Naive thymus-derived CD4-positive, alpha-beta T cell (primary cell): ENCODE data around the gene UQCC3. TPM values are rescaled to one million over a fixed set of nuclear protein-coding genes. Genes with fewer than 3 reads are reported as not detected.

Experiments
- ATAC-seq: fragments of 150-1000 bp; cut with Tn5 transposase; 2 replicates; pipeline ENCODE4 v1.10.0; 2021; ENCODE audit warnings: mild to moderate bottlenecking, moderate library complexity
- CTCF ChIA-PET: fragments of 350-600 bp; sonication (Branson Sonifier 250); formaldehyde crosslinking; loops from one replicate; lab custom pipeline; 2021; ENCODE audit warnings: antibody characterized with exemption; lab: Charles Lee
- POLR2A ChIA-PET: fragments of 350-600 bp; sonication (Branson Sonifier 250); formaldehyde crosslinking; loops from one replicate; lab custom pipeline; 2021; ENCODE audit warnings: antibody characterized with exemption, inconsistent platforms; lab: Charles Lee
- DNase-seq, 9 donors: peaks; one replicate each; pipeline versions ENCODE4 v3.0.0 to v3.0.0-alpha.2; 2020 to 2022; ENCODE audit warnings: mixed read lengths in 1 of 9
- H3K27ac ChIP-seq: one replicate; pipeline ENCODE4 v1.7.0; 2013; ENCODE audit warnings: mild to moderate bottlenecking, low read depth, low read length, moderate library complexity
- H3K27me3 ChIP-seq, 2 donors: one replicate each; pipeline ENCODE4 v1.7.0; 2013; ENCODE audit warnings: low read length in 2 of 2, mild to moderate bottlenecking in 2 of 2, moderate library complexity in 2 of 2; ENCODE audit not compliant: control insufficient read depth in 2 of 2, insufficient read depth in 2 of 2
- H3K36me3 ChIP-seq, 3 experiments: 1 replicate in 2 of 3; 2 replicates in 1 of 3; pipeline ENCODE4 v1.7.0; 2013; ENCODE audit warnings: low read length in 3 of 3, mild to moderate bottlenecking in 3 of 3, moderate library complexity in 1 of 3; ENCODE audit not compliant: insufficient read depth in 3 of 3, control insufficient read depth in 2 of 3
- H3K4me1 ChIP-seq, 2 donors: one replicate each; pipeline ENCODE4 v1.7.0; 2013; ENCODE audit warnings: low read length in 2 of 2, mild to moderate bottlenecking in 2 of 2, moderate library complexity in 1 of 2; ENCODE audit not compliant: control insufficient read depth in 2 of 2, insufficient read depth in 2 of 2
- H3K4me3 ChIP-seq: 2 replicates; pipeline ENCODE4 v1.7.0; 2013; ENCODE audit warnings: mild to moderate bottlenecking, low read length
- H3K9me3 ChIP-seq, 3 experiments: 1 replicate in 2 of 3; 2 replicates in 1 of 3; pipeline ENCODE4 v1.7.0; 2013; ENCODE audit warnings: low read length in 3 of 3; ENCODE audit not compliant: control insufficient read depth in 2 of 3
- H3K27ac Mint-ChIP-seq, 9 donors: one replicate each; pipeline ENCODE4 v1.8.0; 2020 to 2022; ENCODE audit warnings: mixed read lengths in 9 of 9, mild to moderate bottlenecking in 8 of 9, moderate library complexity in 5 of 9, inconsistent platforms in 2 of 9
- H3K27me3 Mint-ChIP-seq, 5 donors: one replicate each; pipeline ENCODE4 v1.8.0; 2021 to 2022; ENCODE audit warnings: mixed read lengths in 5 of 5, mild to moderate bottlenecking in 1 of 5
- H3K36me3 Mint-ChIP-seq, 5 donors: one replicate each; pipeline ENCODE4 v1.8.0; 2020 to 2022; ENCODE audit warnings: mixed read lengths in 5 of 5, mild to moderate bottlenecking in 3 of 5, inconsistent platforms in 1 of 5
- H3K4me1 Mint-ChIP-seq, 7 donors: one replicate each; pipeline ENCODE4 v1.8.0; 2020 to 2022; ENCODE audit warnings: mixed read lengths in 7 of 7, mild to moderate bottlenecking in 3 of 7, inconsistent platforms in 1 of 7
- H3K4me3 Mint-ChIP-seq, 10 donors: one replicate each; pipeline ENCODE4 v1.8.0; 2020 to 2022; ENCODE audit warnings: mild to moderate bottlenecking in 10 of 10, mixed read lengths in 10 of 10, moderate library complexity in 6 of 10, inconsistent platforms in 2 of 10
- H3K9me3 Mint-ChIP-seq, 11 donors: one replicate each; pipeline ENCODE4 v1.8.0; 2020 to 2022; ENCODE audit warnings: mixed read lengths in 11 of 11, mild to moderate bottlenecking in 4 of 11, inconsistent platforms in 1 of 11, moderate library complexity in 1 of 11
- intact Hi-C, 2 donors: fragments of 100-400 bp; cut with micrococcal nuclease; formaldehyde crosslinking; loops; one replicate each; pipeline ENCODE4 v1.15.1; 2023
- polyA plus RNA-seq, 2 donors: library from polyadenylated mRNA; unstranded; fragments of 300-500 nt; fragmentation: Illumina TruSeq; gene quantifications; one replicate each; pipeline ENCODE4 v1.2.3, GENCODE V29; 2021
- total RNA-seq, 6 experiments: library from RNA in 5 of 6; stranded (reverse) in 5 of 6; gene quantifications; 1 replicate in 5 of 6; 2 replicates in 1 of 6; pipeline ENCODE4 v1.2.3 and lab custom pipeline; 2021 to 2026

UQCC3 gene
- total and polyA plus RNA-seq, 7 experiments from 2014 or later, result 2.2 to 11.1 (median 7.9) TPM

GRCh38 chr11:62645671-62645945 lies 25.9 kb upstream of the UQCC3 start:
- H3K4me3 Mint-ChIP-seq, result peak overlapping the region; percentile 94 to 99 (median 98)
- peaks cover 10 to 46% (median 40%) of the 10 kb centered on the region in 7 donors for H3K4me1 Mint-ChIP-seq
- peaks cover 6 to 30% of the 10 kb centered on the region in 2 donors for H3K4me1 ChIP-seq
- H3K9me3 ChIP-seq, result no peaks in the 10 kb centered on the region
- H3K27ac ChIP-seq, result peak overlapping the region; percentile 97
- H3K27me3 ChIP-seq, result no peaks in the 10 kb centered on the region
- H3K9me3 Mint-ChIP-seq, result peaks cover 0 to 2% (median 0%) of the 10 kb centered on the region in 11 donors
- peak overlapping the region; percentile 84 for H3K4me3 ChIP-seq
- H3K27me3 Mint-ChIP-seq, result no peaks in the 10 kb centered on the region
- DNase-seq, result peak in 1 of 9 donors; percentile 23
- H3K27ac Mint-ChIP-seq, result peak overlapping the region; percentile 92 to 98 (median 96)
- ChIA-PET CTCF (interaction anchor here (0.7 to 0.8 kb wide), 3 partner anchors 19 to 211 kb away, joined by 3 read pairs; partner anchors contain the start of genes C11orf98 and CSKMT), POLR2A (interaction anchor here (0.6 to 21.6 kb wide), 21 partner anchors 9 to 1622 kb away, joined by 3 to 332 read pairs (median 7); partner anchors contain the start of genes B3GAT3, BSCL2, C11orf98 and CSKMT)
- intact Hi-C loops, result loop anchor here in 1 of 2 donors (1.0 kb wide), 1 partner anchor 8 kb away; the partner anchor contains the start of gene INTS5
- H3K36me3 ChIP-seq, result peaks cover 0 to 37% (median 4%) of the 10 kb centered on the region in 3 experiments
- peaks cover 0 to 23% (median 4%) of the 10 kb centered on the region in 5 donors for H3K36me3 Mint-ChIP-seq
- no peak for ATAC-seq

DNA sequence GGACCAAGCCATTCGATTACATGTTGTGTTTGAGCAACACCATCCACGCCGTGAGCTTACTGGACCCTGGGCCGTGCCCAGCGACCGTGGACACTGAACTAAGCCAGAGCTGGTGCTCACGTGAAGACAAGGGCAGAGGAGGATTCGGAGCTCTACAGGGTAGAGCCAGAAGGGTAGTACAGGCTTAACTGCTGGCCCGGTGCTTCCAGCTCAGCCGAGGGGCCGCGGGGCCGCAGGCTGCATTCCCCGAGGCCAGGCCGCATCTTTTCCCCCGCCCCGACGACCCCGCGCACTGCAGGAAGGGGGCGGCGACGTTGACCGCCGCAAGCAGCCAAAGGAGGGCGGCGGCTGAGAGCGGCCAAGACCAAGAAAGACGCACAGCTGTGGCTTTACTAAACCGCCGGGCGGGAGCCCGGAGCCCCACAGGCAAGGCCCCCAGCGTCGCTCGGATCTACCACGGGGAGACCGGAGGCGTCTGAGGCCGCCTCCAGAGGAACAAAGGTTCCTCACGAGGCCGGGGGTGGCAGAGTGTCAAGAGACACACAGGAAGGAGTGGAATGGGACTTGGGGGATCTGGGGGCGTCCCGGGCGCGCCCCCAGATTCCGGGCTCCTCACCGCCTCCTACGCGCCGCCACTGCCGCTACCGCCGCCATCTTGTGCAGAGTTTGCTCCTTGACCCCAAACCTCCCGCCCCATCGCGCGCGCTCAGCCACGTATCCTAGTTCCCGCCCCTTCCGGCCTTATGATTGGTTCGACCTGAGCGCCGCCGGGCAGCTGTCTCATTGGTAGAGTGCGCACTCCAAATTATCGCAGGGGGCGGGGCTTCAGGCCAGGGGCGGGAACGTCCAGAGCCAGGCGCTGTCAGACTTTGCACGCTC lies 25.3 kb upstream of the UQCC3 start, which contains the start of gene GANAB:
TSS of gene GANAB (minus strand) at position 668 of the 879 bp plus-strand sequence. CDS start at position 654, 14 bp downstream.
- POLR2A ChIA-PET, result interaction anchor here (0.6 to 21.6 kb wide), 27 partner anchors 9 to 1621 kb away, joined by 3 to 332 read pairs (median 5); partner anchors contain the start of genes B3GAT3, BSCL2, C11orf98 and CSKMT
- Mint-ChIP-seq H3K4me1 (peaks cover 6 to 44% (median 37%) of the 10 kb centered on the region in 7 donors), H3K4me3 (peak within 1 kb of the TSS; percentile 94 to 99 (median 98)), H3K36me3 (peaks cover 0 to 21% (median 0%) of the 10 kb centered on the region in 5 donors), H3K9me3 (no peaks in the 10 kb centered on the region), H3K27me3 (no peaks in the 10 kb centered on the region), H3K27ac (peak within 1 kb of the TSS; percentile 92 to 98 (median 96))
- H3K4me3 ChIP-seq, result peak within 1 kb of the TSS; percentile 84
- CTCF ChIA-PET, result interaction anchor here (0.7 to 1.0 kb wide), 3 partner anchors 9 to 23 kb away, joined by 3 to 4 read pairs (median 3); partner anchors contain the start of genes C11orf98 and CSKMT
- peak; percentile 99 for ATAC-seq
- peak within 1 kb of the TSS; percentile 97 for H3K27ac ChIP-seq
- H3K9me3 ChIP-seq, result no peaks in the 10 kb centered on the region
- H3K36me3 ChIP-seq, result peaks cover 0 to 37% (median 4%) of the 10 kb centered on the region in 3 experiments
- intact Hi-C loops, result loop anchor here (1.0 to 2.0 kb wide), 12 partner anchors 7 to 81 kb away; partner anchors contain the start of genes C11orf98 (in 2 of the 2), CSKMT (in 2 of the 2), EML3 (in 2 of the 2) and HNRNPUL2 (in 2 of the 2)
- H3K27me3 ChIP-seq, result no peaks in the 10 kb centered on the region
- H3K4me1 ChIP-seq, result peaks cover 6 to 25% of the 10 kb centered on the region in 2 donors
- peak; percentile 89 to 99 (median 97) for DNase-seq

DNA sequence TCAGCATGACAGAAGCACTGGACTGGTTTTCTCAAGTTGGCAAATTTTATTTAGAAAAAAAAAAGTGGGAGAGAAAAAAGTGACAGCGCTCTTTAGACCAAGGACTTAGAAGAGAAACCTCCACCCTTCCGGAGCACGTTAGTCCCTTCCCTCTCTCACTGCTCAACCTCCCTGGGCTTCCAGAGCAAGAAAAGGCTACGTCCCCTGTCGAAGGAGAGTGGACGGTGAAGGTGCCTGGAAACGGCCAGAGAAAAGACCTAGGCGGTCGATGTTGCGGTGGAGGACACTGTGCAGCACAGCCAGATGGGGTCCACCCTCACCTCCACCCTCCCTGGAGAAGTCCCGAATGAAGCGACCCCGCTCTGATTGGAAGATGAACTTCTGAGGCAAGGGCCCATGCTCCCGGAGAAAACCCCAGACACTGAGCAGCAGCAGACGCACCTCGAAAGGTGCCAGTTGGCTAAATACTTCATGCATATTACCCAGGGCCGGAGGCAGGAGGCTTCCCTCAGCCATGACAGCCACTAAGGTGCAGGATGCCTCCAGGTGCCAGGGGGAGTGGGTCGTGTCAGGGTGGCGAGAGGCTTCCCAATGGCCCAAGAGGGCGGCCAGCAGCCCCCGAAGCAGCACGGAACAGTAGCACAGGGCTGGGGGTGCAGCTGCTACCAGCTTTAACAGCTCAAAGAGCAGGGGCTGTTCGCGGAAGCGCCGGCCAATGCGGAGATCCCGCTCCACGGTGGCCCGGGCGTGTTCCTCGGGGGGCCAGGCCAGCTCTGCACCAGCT lies 24.5 kb upstream of the UQCC3 start:
- DNase-seq (no peak), ATAC-seq (no peak)
- Mint-ChIP-seq H3K4me1 (peaks cover 6 to 44% (median 36%) of the 10 kb centered on the region in 7 donors), H3K4me3 (peak overlapping the region; percentile 94 to 99 (median 98)), H3K9me3 (no peaks in the 10 kb centered on the region), H3K27me3 (no peaks in the 10 kb centered on the region), H3K36me3 (peaks cover 0 to 21% (median 0%) of the 10 kb centered on the region in 5 donors), H3K27ac (peak overlapping the region; percentile 92 to 98 (median 96))
- Histone ChIP-seq H3K4me3 (peak overlapping the region; percentile 84), H3K4me1 (peaks cover 13 to 28% of the 10 kb centered on the region in 2 donors), H3K27me3 (no peaks in the 10 kb centered on the region), H3K9me3 (no peaks in the 10 kb centered on the region), H3K27ac (peak overlapping the region; percentile 97), H3K36me3 (peaks cover 0 to 37% (median 4%) of the 10 kb centered on the region in 3 experiments)
- ChIA-PET CTCF (interaction anchor here (1.0 to 2.2 kb wide), 3 partner anchors 8 to 34 kb away, joined by 4 to 6 read pairs (median 5); partner anchors contain the start of genes EML3 and ROM1), POLR2A (interaction anchor here (0.6 to 21.6 kb wide), 22 partner anchors 8 to 209 kb away, joined by 3 to 332 read pairs (median 6); partner anchors contain the start of genes B3GAT3, BSCL2, C11orf98 and CSKMT)
- intact Hi-C loops, result loop anchor here (1.0 to 2.0 kb wide), 11 partner anchors 18 to 80 kb away; partner anchors contain the start of genes C11orf98 (in 2 of the 2), CSKMT (in 2 of the 2), EML3 (in 2 of the 2) and HNRNPUL2 (in 2 of the 2)

GRCh38 chr11:62647609-62648005 lies 23.9 kb upstream of the UQCC3 start:
- H3K27me3 Mint-ChIP-seq, result no peaks in the 10 kb centered on the region

DNA sequence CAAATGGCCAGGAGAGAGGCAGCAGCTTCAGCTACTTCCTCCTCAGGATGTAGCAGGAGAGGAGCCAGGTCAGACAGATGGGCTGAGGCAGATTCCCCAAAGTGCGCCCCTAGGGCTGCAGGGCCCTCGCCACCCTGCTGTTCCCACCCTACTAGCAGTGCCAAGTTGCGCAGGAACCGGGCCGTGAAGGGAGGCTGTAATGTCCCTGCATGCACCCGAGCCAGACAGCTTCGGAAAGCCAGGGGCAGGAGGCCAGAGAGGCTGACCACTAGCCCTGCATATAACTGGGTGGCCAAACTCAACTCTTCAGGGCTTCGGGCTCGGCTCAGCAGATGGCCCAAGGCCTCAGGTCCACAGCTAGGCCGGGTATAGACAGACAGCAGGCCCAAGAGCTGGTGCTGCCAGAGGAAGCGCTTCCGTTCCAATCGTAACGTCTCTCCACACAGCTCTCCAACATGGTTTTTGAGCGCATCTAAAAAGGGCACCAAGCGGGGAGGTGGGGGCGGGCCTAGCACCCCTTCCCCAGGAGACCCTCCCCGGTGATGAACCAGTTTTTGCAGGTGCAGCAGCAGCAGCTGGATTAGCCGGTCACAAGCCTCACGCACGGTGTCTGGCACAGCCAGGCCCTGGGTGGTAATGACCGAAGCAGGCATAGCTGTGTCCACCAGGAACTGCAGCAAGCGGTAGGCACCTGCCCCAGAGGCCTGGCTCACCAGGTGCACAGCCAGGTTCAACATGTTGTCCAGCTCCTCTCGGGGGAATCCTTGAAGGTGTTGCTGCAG lies 23.1 kb upstream of the UQCC3 start:
- H3K4me3 ChIP-seq, result no peak overlapping the region
- intact Hi-C loops, result no loop called here
- peaks cover 19 to 33% of the 10 kb centered on the region in 2 donors for H3K4me1 ChIP-seq
- H3K4me1 Mint-ChIP-seq, result peaks cover 14 to 47% (median 44%) of the 10 kb centered on the region in 7 donors
- H3K27ac Mint-ChIP-seq, result no peak overlapping the region
- H3K27ac ChIP-seq, result no peak overlapping the region
- no peaks in the 10 kb centered on the region for H3K27me3 ChIP-seq
- H3K27me3 Mint-ChIP-seq, result no peaks in the 10 kb centered on the region
- H3K36me3 ChIP-seq, result peaks cover 0 to 39% (median 3%) of the 10 kb centered on the region in 3 experiments
- ATAC-seq, result no peak
- H3K9me3 Mint-ChIP-seq, result peaks cover 0 to 2% (median 0%) of the 10 kb centered on the region in 11 donors
- ChIA-PET CTCF (interaction anchor here (0.8 to 2.2 kb wide), 5 partner anchors 11 to 58 kb away, joined by 3 to 6 read pairs (median 3); partner anchors contain the start of genes C11orf98, CSKMT, EML3 and ROM1), POLR2A (interaction anchor here (0.7 to 21.6 kb wide), 12 partner anchors 10 to 193 kb away, joined by 3 to 332 read pairs (median 10); partner anchors contain the start of genes B3GAT3, BSCL2, C11orf98 and CSKMT)
- no peaks in the 10 kb centered on the region for H3K9me3 ChIP-seq
- no peak overlapping the region for H3K4me3 Mint-ChIP-seq
- no peak for DNase-seq
- peaks cover 0 to 17% (median 0%) of the 10 kb centered on the region in 5 donors for H3K36me3 Mint-ChIP-seq

More at GRCh38 chr11:62647609-62648005, 23.9 kb upstream of the UQCC3 start:
- Histone ChIP-seq H3K4me1 (peaks cover 18 to 33% of the 10 kb centered on the region in 2 donors), H3K4me3 (no peak overlapping the region), H3K36me3 (peaks cover 0 to 37% (median 4%) of the 10 kb centered on the region in 3 experiments), H3K9me3 (no peaks in the 10 kb centered on the region), H3K27me3 (no peaks in the 10 kb centered on the region), H3K27ac (no peak overlapping the region)
- peak overlapping the region in 1 of 10 donors; percentile 12 for H3K4me3 Mint-ChIP-seq
- peak overlapping the region in 1 of 9 donors; percentile 48 for H3K27ac Mint-ChIP-seq
- DNase-seq, result no peak
- no peak for ATAC-seq
- CTCF ChIA-PET, result interaction anchor here (0.8 to 2.2 kb wide), 4 partner anchors 10 to 58 kb away, joined by 3 to 6 read pairs (median 4); partner anchors contain the start of genes EML3 and ROM1
- intact Hi-C loops, result loop anchor here in 1 of 2 donors (2.0 kb wide), 4 partner anchors 17 to 55 kb away; partner anchors contain the start of genes C11orf98, CSKMT, EML3 and MTA2
- POLR2A ChIA-PET, result interaction anchor here (0.7 to 21.6 kb wide), 10 partner anchors 12 to 60 kb away, joined by 3 to 332 read pairs (median 18); partner anchors contain the start of genes BSCL2, C11orf98, CSKMT and GNG3
- peaks cover 0 to 20% (median 0%) of the 10 kb centered on the region in 5 donors for H3K36me3 Mint-ChIP-seq
- H3K4me1 Mint-ChIP-seq, result peaks cover 12 to 47% (median 42%) of the 10 kb centered on the region in 7 donors
- no peaks in the 10 kb centered on the region for H3K9me3 Mint-ChIP-seq
